Uterus (tissue), 4 donors: ENCODE results near the gene AUTS2. TPM values are rescaled to one million over a fixed set of nuclear protein-coding genes. Genes with fewer than 3 reads are reported as not detected.

Experiments used
- DNase-seq, 2 donors: peaks; one replicate each; pipeline ENCODE4 v3.0.0-alpha.2; 2019 to 2020
- H3K27ac ChIP-seq, 2 donors: fragments of 200-600 bp; sonication (generic); 1 replicate in 1 of 2; 2 replicates in 1 of 2; pipeline ENCODE4 v1.5.1; 2016 to 2018
- H3K27me3 ChIP-seq, 2 donors: fragments of 200-600 bp; sonication (generic); one replicate each; pipeline ENCODE4 v1.5.1; 2018 to 2019; ENCODE audit warnings: control low read depth in 1 of 2
- H3K36me3 ChIP-seq, 2 donors: fragments of 200-600 bp; sonication (generic); one replicate each; pipeline ENCODE4 v1.5.1; 2019; ENCODE audit warnings: control low read depth in 1 of 2
- H3K4me1 ChIP-seq, 2 donors: fragments of 200-600 bp; sonication (generic); one replicate each; pipeline ENCODE4 v1.5.1; 2018 to 2019; ENCODE audit warnings: control low read depth in 1 of 2
- H3K4me3 ChIP-seq, 2 donors: fragments of 200-600 bp; sonication (generic); 1 replicate in 1 of 2; 2 replicates in 1 of 2; pipeline ENCODE4 v1.5.1; 2018 to 2019; ENCODE audit warnings: mild to moderate bottlenecking in 1 of 2
- H3K9me3 ChIP-seq, 2 donors: fragments of 200-600 bp; sonication (generic); one replicate each; pipeline ENCODE4 v1.5.1; 2019; ENCODE audit warnings: control low read depth in 1 of 2
- CTCF ChIP-seq, 4 experiments: fragments of 200-600 bp in 2 of 4; fragments of 450-650 bp in 2 of 4; sonication (generic) in 2 of 4; IDR thresholded peaks; one replicate each; pipeline ENCODE4 v1.5.1; 2016 to 2019; ENCODE audit warnings: antibody characterized with exemption in 4 of 4, mild to moderate bottlenecking in 2 of 4, moderate library complexity in 1 of 4
- POLR2A ChIP-seq, 2 donors: fragments of 450-650 bp; IDR thresholded peaks; one replicate each; pipeline ENCODE4 v1.6.1; 2016; ENCODE audit warnings: antibody characterized with exemption in 2 of 2, mild to moderate bottlenecking in 1 of 2, moderate library complexity in 1 of 2
- intact Hi-C: fragments of 100-400 bp; cut with DNase I; formaldehyde crosslinking; loops from one replicate; pipeline ENCODE4 v1.15.1; 2023; ENCODE audit warnings: low total_unique reads
- total RNA-seq, 4 donors: library from RNA; depleted of rRNA in 3 of 4; stranded (reverse); fragments of >200 nt in 3 of 4; gene quantifications; one replicate each; pipeline versions ENCODE4 v1.1.0 to v1.2.4, GENCODE V29; 2014 to 2023
- donor health status: DM: yes; HTN: yes; CAD: no.

The AUTS2 gene
- total RNA-seq, 4 donors from 2014 or later: 10.5 to 58.2 (median 30.0) TPM

DNA sequence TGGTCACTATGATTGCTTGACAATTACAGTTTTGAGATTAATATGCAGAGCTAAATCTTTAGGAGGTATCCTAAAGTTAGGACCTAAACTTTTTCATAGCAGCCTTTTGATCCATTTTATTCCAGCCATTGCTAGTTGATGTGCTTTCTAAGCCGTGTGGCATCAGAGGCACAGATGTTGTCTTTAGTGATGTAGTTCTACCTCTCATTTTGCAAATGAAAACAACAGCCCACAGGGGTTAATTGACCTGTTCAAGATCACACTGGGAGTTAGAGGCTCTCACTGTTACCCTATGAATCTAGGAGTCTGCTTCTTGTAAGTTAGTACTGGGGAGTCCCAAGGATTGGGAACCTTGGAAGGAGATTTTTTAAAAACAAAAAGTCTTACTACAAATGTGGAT is 10.6 kb downstream of the AUTS2 start:
- TF ChIP-seq POLR2A (IDR thresholded peaks at IDR 0.05): no peak
- no peak for TF ChIP-seq CTCF (IDR thresholded peaks at IDR 0.05)
- Histone ChIP-seq H3K36me3 (no peaks in the 10 kb centered on the region), H3K27me3 (no peaks in the 10 kb centered on the region), H3K4me3 (no peak overlapping the region), H3K9me3 (no peaks in the 10 kb centered on the region), H3K4me1 (peaks cover 5% of the 10 kb centered on the region in 2 donors), H3K27ac (no peak overlapping the region)
- intact Hi-C loops: no loop called here
- no peak for DNase-seq

GRCh38 chr7:69609541-69610373 is 11.5 kb downstream of the AUTS2 start:
- H3K4me3 ChIP-seq: no peak overlapping the region
- no peak for TF ChIP-seq CTCF (IDR thresholded peaks at IDR 0.05)
- TF ChIP-seq POLR2A (IDR thresholded peaks at IDR 0.05): no peak
- no peaks in the 10 kb centered on the region for H3K27me3 ChIP-seq
- peaks cover 5% of the 10 kb centered on the region in 2 donors for H3K4me1 ChIP-seq
- intact Hi-C loops: no loop called here
- DNase-seq: no peak
- no peaks in the 10 kb centered on the region for H3K36me3 ChIP-seq
- H3K9me3 ChIP-seq: no peaks in the 10 kb centered on the region
- H3K27ac ChIP-seq: no peak overlapping the region

- no peak for DNase-seq
- Histone ChIP-seq H3K27ac (no peak overlapping the region), H3K27me3 (no peaks in the 10 kb centered on the region), H3K36me3 (no peaks in the 10 kb centered on the region), H3K4me1 (peaks cover under 1 to 4% of the 10 kb centered on the region in 2 donors), H3K4me3 (no peak overlapping the region), H3K9me3 (no peaks in the 10 kb centered on the region)
- intact Hi-C loops: no loop called here
- TF ChIP-seq POLR2A (IDR thresholded peaks at IDR 0.05): no peak
- TF ChIP-seq CTCF (IDR thresholded peaks at IDR 0.05): no peak
Observed at GRCh38 chr7:69610374-69611084, 12.3 kb downstream of the AUTS2 start.

DNA sequence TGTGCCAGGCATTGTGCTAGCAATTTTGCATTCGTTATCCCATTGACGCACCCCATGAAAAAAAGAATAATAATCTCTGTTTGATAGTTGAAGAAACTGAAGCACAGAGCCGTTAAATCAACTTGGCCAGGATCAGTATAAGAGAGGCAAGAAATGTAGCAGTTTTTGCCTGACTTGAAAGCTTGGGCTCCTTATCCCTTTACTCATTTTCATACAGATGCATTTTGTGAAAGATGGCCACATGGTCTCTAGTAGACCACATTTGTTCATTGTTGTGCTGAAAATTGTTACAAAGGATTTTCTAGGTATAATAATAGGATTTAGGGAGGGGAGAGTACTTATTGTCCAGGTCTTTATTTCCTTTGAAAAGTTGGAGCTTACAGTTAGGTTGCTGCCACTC is 14.7 kb downstream of the AUTS2 start:
- intact Hi-C loops: no loop called here
- no peaks in the 10 kb centered on the region for H3K9me3 ChIP-seq
- TF ChIP-seq CTCF (IDR thresholded peaks at IDR 0.05): no peak
- no peak for TF ChIP-seq POLR2A (IDR thresholded peaks at IDR 0.05)
- H3K36me3 ChIP-seq: no peaks in the 10 kb centered on the region
- no peaks in the 10 kb centered on the region for H3K4me1 ChIP-seq
- no peak for DNase-seq
- H3K27me3 ChIP-seq: no peaks in the 10 kb centered on the region
- H3K27ac ChIP-seq: no peak overlapping the region
- no peak overlapping the region for H3K4me3 ChIP-seq

GRCh38 chr7:69613846-69614245 is 15.6 kb downstream of the AUTS2 start:
- Histone ChIP-seq H3K36me3 (no peaks in the 10 kb centered on the region), H3K4me3 (no peak overlapping the region), H3K9me3 (no peaks in the 10 kb centered on the region), H3K27ac (no peak overlapping the region), H3K4me1 (no peaks in the 10 kb centered on the region), H3K27me3 (no peaks in the 10 kb centered on the region)
- intact Hi-C loops: no loop called here
- TF ChIP-seq CTCF (IDR thresholded peaks at IDR 0.05) (no peak), POLR2A (IDR thresholded peaks at IDR 0.05) (no peak)
- DNase-seq: no peak
